NOMO-1 treated with DMSO at 0.1 percent for 48 hours (cell line): Measurements from ENCODE around the gene MAP9.
"Not testable (repeated sequence)": the region's sequence is repeated elsewhere in the genome, so short reads cannot be mapped to it uniquely, and the experiment has no call there.

Experiments
- DNase-seq: peaks from one replicate; lab custom pipeline; 2025; ENCODE audit not compliant: unreplicated experiment; lab: John Stamatoyannopoulos, UW

MAP9 gene

GRCh38 chr4:155353923-155354540 lies 22.7 kb downstream of the MAP9 start:
- DNase-seq = peak; percentile 4

GRCh38 chr4:155342142-155342541 lies 34.6 kb downstream of the MAP9 start:
- no peak for DNase-seq

DNA sequence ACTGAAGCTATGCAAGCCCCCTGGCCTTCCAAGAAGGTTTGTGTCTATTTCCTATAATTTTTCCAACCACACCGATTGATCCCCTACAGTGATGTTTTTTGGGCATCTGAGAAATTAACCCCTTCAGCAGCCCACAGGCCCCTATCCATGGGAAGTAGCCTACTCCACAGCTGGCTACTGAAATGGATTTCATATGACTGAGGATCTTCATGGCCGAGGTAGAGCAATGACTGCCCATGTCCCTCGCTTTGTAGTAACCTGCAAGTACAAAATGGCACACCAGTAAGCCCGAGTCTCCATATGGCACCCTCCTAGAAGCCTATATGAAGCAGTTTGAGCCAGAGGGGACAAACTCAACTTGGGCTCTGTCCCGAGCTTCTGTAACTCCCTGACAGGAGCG lies 36.8 kb downstream of the MAP9 start:
- DNase-seq = no peak

- DNase-seq = no peak
These were observed 37.2 kb downstream of the MAP9 start for GRCh38 chr4:155339588-155339987.

DNA sequence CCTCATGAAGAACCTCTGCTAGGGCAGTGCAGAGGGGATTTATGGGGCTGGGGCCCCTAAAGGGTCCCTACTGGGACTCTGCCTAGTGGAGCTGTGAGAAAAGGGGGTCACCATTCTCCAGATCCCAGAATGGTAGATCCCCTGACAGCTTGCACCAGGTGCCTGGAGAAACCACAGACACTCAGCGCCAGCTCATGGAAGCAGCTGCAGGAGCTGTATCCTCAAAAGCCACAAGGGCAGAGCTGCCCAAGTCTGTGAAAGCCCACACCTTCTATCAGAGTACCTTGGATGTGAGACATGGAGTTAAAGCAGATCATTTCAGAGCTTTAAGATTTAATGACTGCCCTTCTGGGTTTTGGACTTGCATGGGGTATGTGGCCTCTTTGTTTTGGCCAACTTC lies 38.6 kb downstream of the MAP9 start:
- DNase-seq = no peak

GRCh38 chr4:155336242-155336641 lies 40.5 kb downstream of the MAP9 start:
- no peak for DNase-seq

- DNase-seq = no peak
These were observed 45.3 kb downstream of the MAP9 start for GRCh38 chr4:155331478-155331877.

GRCh38 chr4:155322782-155323181 lies 54.0 kb downstream of the MAP9 start:
- no peak for DNase-seq

DNA sequence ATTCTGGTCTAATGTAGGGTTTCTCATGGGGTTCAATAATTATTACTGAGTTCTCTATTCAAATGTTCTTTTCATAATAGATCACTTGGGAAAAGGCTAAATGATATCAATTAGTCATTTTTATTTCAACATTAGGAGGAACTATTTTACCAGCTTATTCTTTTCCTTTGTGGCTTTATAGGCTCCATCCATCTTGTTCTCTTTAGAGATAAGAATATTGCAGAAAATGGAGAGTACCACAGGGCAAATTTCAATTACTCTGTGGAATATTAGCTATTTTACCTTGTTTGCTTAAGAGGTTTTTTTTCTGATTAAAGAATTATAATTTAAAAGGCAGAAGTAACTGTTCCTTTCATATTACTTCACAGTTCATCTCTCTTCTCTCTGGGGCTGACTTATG lies 55.8 kb downstream of the MAP9 start:
- DNase-seq = no peak

DNA sequence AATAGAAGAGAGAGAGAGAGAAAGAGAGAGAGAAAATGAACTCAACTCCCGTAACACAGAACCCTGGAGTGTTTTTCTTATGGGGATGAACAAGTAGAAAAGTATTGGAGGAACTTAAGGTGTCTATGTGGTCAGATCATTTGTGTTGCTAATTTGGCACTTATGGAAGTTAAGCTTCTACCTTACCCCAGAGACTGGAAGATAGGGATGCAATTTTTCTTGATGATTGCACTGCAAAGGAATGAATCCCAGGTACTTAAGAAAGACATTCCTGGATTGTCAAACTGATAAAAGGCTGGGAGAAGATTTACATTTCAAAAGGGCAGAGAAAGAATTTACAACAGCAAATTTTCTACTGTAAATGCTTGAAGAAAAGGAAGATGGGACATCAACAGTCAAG lies 57.2 kb downstream of the MAP9 start:
- no peak for DNase-seq

GRCh38 chr4:155312027-155312426 lies 64.7 kb downstream of the MAP9 start:
- not testable (repeated sequence) for DNase-seq

GRCh38 chr4:155307731-155308277 lies 69.0 kb downstream of the MAP9 start:
- no peak for DNase-seq

DNA sequence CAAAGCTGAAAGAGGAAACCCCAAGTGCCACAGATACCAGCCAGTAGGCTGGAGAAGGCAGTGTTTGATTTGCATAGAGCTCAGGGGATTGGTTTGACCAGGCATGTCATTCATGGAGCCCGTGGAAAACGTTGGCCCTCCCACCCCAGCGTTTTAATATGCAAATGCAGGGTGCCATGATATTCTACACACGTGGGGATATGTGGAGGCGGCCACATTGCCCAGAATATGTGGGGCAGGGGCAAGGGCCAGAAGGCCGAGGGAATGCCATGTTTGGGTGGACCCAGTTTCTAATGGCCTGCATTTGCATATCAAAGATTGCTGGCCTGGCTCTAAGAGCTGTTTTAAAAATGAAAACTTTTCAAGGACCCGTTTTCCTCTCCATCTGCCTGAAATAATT lies 71.1 kb downstream of the MAP9 start:
- no peak for DNase-seq

- DNase-seq = no peak
These were observed 72.4 kb downstream of the MAP9 start for GRCh38 chr4:155304375-155304774.

DNA sequence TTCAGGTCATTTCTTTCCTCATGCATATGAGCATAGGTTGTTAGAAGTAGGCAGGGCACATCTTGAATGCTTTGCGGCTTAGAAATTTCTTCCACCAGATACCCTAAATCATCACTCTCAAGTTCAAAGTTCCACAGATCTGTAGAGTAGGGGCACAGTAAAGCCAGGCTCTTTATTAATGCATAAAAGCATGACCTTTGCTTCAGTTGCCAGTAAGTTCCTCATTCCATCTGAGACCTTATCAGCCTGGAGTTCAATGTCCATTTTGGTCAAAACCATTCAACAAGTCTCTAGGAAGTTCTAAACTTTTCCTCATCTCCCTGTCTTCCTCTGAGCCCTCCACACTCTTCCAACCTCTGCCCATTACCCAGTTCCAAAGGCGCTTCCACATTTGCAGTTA lies 77.7 kb downstream of the MAP9 start:
- DNase-seq = no peak
